Hypothalamus (tissue), 51 donors: ENCODE results near the gene DCAF11.

Experiments
- DNase-seq, 51 donors: peaks; one replicate each; lab custom pipeline; 2025; lab: John Stamatoyannopoulos, UW

The DCAF11 gene

DNA sequence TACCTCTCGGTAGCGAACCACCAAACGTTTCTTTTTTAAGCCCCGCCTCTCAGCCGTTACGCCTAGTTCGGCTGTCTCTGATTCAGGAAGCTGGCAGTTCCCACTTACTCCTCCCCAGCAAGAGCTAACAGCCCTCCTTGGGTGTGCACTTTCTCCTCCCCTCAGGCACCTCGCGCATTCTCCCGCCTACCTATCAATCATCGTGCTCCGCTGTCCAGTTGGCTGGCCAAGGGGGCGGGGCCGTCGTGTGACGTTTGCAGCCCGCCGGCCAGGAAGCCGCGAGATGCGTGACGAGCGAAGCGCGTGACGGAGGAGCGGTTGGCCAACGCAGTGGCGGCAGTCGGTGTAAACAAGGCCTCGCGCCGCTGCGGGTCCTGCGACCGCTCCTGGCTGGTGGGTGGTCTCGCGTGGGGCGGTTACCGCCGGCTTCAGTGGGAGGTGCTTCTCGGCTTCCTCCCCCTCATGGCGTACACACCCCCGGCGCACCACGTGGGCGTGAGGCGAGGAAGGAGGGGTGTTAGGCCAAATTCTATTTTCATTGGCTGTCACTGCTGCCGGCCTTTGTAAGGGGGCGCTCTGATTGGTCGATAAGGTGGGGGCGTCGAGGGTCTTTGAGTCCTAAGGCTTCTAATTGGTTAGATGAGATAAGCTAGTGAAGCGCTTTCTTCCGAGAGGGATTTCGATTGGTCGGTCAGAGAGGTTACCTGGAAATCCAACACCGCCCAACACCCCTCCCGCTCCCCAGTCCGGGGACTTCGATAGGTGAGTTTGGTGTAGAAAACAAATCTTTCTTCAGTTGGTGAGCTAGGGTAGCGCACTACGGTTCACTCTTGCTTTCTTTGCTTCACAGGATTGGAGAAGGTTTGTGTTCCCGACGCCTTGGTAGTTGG is at the start of gene DCAF11, which contains the start of gene NRL:
Gene DCAF11, plus strand, starts transcription at position 246 of the 890 bp plus-strand sequence. CDS start 818 bp downstream, outside the sequence.
Gene NRL, minus strand, starts transcription at position 418 of the 890 bp plus-strand sequence. CDS start 32,101 bp downstream, outside the sequence.
- peak; percentile 91 to 100 (median 99) for DNase-seq

GRCh38 chr14:24064856-24065255 is 49.7 kb upstream of the DCAF11 start:
- no peak for DNase-seq

DNA sequence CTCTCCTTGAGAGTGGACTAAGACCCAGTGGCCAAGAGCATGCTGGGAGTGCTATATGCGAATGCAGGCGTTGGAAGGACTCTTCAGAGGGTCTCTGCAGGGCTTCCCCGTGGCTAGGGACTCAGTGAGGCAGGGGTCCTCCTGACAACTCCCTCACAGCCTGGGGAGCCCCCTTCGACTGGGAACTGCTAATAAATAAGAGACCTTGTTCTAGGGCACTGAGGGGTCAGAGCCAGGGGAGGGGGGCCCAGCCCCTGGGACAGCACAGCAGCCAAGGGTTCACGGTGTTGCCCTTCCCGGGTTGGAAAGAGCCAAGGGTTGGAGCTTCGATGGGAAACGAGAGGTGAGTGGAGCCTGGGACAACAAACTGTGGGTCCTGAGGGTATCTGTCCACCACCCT is 49.2 kb upstream of the DCAF11 start:
- no peak for DNase-seq

DNA sequence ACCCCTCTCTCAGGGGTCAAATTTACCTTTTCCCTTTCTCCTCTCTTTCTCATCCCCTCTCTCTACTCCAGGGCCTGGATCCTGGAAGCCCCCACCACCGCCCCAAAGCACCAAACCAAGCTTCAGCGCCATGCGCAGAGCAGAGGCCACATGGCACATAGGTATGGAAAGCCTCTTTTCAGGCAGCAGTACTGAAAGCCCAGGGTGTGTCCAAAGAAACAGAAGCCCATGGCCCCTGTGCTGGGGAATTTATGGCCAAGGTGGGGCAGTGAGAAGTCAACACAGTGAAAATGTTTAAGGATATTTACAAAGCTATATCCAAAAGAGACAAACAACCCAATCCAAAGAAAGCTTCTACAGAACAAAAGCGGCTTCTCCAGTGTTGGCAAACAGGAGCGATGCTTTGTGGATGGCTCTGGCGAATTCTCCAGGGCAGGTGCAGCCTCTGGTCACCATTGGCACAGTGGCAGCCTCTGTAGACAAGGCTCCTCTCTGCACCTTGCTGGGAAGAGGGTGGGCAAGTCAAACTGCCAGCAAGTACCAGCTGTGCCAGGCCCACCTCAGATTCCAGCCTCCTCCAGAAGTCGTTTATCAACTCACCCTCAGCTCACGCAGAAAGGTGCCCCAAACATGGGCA is 48.0 kb upstream of the DCAF11 start:
- no peak for DNase-seq

DNA sequence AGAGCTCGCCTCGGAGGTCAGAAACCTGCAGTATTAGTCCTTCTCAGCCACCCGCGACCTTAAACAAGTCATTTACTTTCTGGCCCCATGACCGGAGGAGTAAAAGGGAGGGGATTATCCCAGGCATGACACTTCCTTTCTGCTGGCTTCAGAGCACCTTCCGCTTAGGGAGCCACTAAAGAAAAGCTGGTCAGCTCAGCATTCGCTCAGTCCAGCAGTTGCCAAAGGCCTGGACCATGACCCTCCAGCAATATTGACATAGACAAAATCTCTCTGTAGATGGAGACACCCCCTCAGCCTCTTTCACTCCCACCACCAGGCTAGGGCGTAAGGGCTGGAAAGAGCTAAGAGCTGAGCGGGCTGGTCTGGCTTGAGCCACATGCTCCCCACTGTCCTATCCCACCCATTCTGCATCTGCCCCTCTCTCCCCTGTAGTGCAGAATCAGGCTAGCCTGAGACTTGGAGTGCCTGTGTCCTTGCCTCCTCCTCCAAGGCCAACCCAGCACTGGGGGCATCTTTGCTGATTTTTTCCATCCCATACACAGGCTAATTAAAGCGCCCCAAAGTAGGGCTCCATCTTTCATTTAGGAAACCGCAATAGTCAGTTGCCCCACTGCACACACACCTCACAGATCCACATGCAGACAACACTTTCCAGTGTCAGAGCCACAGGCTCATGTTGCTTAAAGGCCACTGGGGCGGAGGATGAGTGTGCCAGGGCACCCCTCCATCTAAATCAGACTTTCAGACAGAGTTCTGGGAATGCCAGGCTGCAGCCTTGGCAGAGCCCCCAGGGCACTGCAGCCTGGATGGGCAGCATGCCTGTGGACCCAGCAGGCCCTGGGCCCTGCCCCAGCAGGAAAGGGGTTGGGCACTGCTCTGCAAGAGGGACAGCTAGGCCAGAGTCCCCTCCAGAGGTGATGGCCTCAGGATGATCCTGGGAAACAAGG is 47.2 kb upstream of the DCAF11 start:
- peak in 24 of 51 donors; percentile 4 to 65 (median 34) for DNase-seq

DNA sequence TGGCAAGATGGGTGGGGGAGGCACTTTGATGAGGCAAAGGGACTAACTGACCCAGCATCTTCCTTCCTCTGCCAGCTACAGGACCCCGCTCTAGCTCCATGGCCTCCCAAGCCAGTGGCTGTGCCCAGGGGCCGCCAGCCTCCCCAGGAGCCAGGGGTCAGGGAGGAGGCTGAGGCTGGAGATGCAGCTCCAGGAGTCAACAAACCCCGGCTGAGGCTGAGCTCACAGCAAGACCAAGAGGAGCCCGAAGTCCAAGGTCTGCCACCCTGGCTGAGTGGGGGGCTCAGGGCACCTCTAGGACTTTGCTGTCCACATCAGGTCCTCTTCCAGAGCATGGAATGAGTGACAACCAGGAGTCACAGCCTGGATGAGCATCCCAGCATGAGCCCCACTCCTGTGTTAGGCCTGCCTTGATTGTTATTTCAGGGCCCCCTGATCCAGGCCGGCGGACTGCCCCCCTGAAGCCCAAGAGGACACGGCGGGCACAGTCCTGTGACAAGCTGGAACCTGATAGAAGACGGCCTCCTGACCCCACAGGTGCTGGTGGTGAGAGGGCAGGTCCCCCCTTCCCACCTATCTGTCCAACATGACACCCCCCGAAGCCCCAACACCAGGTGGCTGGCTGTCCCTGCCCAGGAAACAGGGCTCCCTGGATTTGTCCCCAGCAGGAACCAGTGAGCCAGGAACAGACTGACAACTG is 45.7 kb upstream of the DCAF11 start:
- DNase-seq: no peak

GRCh38 chr14:24069411-24069735 is 45.2 kb upstream of the DCAF11 start:
- no peak for DNase-seq

DNA sequence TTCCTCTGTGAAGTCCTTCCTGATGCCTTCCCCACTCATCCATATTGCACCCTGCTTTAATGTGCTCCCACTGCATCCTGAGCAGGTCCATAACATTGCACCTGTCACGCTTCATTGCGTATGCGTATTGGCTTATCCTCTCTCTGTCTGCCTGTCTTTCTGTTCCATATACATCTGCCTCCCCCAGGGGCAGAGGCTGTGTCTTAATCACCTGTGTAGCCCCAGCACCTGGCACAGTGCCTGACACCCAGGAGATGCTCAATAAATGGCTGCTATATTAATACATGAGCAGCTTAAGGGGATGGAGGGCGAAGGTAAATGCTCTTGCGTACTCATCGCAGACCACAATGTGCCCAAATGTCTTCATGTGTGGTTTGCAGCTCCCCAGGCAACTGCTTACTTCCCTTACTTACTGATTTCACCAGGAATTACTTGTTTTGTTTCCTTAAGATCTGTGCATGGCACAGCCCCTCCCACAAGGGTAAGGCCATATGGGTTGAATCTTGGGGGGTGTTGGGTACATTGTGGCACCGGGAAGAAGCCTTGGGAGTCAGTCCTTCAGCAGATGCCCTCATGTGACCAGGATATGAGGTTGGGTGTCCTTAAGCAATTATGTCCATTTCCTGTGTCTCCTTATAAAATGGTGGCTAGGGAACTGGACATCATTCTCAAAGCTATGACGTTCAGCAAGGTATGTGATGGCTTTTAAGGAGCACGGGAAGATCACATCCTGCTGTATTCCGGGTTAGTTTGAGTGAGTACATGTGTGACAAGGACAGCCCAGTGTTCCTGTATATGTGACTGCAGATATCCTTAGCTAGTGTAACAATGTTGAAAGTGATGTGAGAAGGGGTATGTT is 44.1 kb upstream of the DCAF11 start:
- DNase-seq: peak in 1 of 51 donors; percentile 30

GRCh38 chr14:24071144-24071697 is 43.4 kb upstream of the DCAF11 start, which contains the start of gene CPNE6:
Gene CPNE6 (plus strand): TSS chr14:24071562. CDS start chr14:24072937, 1,375 bp downstream.
- DNase-seq: peak in 18 of 51 donors; percentile 10 to 84 (median 32)

DNA sequence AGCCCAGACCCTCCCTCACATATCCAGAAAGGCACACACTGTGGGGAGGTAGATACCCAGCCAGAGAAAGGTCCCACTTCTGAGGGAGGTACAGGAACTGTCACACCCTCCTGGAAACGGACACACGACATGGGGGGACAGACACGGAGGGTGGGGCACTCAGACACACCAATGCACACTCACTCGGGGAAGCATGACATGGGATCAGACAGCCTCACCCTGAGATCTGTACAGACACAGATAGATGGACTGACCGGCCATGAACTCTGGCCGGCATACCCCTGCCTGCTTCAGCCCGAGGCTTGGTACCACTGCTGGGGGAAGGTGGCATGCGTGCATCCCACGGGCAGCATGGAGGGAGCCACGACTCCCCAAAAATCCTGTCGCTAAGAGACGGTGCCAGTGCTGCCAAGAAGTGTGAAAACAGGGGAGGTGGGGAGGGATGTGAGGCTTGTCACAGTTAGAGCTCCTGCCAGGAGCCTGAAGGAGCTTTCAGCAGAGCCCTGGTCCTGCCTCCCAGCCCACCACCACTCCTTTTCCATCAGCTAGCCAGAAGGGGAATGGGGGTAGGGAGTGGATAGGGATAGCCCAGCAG is 42.6 kb upstream of the DCAF11 start:
- peak in 12 of 51 donors; percentile 15 to 77 (median 46) for DNase-seq

DNA sequence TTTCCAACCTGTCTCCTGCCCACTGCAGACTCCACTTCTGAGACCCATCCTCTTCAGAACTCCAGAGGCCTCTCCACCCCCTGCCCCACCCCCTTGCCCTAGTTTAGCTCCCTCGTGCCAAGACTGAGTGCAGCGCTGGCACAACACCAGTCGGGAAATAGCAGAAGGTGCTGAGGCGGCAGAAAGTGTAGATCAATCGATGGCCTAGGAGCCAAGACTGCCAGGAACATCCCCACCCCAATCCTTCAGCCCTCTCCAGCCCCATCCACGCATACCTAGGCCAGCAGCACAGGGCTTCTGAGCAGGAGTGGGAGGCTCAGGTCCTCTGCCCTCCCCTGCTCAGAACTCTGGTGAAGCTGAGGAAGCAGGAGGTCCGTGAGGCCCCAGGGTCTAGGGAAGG is 42.1 kb upstream of the DCAF11 start:
- DNase-seq: peak in 21 of 51 donors; percentile 4 to 77 (median 36)

- DNase-seq: no peak
Observed at GRCh38 chr14:24072881-24073877, 41.4 kb upstream of the DCAF11 start.

- peak in 1 of 51 donors; percentile 22 for DNase-seq
Observed at GRCh38 chr14:24074625-24075484, 39.7 kb upstream of the DCAF11 start.

- DNase-seq: no peak
Observed at GRCh38 chr14:24075485-24076301, 38.9 kb upstream of the DCAF11 start.

DNA sequence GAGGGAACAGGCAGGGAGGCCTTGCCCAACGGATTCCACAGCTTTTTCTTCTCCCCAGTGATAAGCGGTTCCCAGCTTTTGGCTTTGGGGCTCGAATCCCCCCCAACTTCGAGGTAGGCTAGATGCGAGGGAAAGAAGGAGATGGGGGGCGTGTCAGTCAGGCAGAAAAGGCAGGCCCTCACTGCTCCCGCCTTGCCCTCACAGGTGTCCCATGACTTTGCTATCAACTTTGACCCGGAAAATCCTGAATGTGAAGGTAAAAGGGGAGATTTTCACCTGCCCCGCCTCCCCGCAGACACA is 38.3 kb upstream of the DCAF11 start:
- no peak for DNase-seq
